ENCODE data around the gene NPTX2. TPM values are rescaled to one million over a fixed set of nuclear protein-coding genes. Genes with fewer than 3 reads are reported as not detected.

The NPTX2 gene
- total RNA-seq, 2 donors from 2014 or later: 0.53 to 1.3 TPM

DNA sequence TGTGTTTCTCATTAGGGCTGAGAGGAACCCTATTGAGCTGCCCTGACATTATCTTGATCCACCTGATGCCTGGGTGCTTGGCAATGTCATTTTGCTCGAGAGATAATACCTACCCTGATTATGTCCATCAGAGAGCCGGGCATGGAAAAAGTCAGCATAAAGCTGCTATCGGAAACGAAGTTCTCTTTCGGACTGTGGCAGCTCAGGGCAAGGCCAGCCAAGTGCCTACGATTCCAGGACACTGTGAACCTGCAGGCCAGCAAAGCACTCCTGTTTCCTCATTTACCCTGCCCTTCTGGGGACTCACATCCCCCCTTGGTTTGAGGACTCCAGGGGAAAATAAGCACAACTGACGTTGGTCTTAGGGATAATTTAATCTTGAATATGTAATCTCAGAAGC, 25.2 kb upstream of the NPTX2 start:
- no peaks in the 10 kb centered on the region for H3K4me1 Mint-ChIP-seq
- no peaks in the 10 kb centered on the region for H3K9me3 ChIP-seq (ENCODE audit: control insufficient read depth, low read length)
- H3K4me3 Mint-ChIP-seq: no peak overlapping the region
- no peaks in the 10 kb centered on the region for H3K36me3 ChIP-seq (ENCODE audit: control insufficient read depth, insufficient read depth, low read length)
- no peak for DNase-seq
- peaks cover 9% of the 10 kb centered on the region for H3K27me3 Mint-ChIP-seq (ENCODE audit: insufficient read depth)
- no peak overlapping the region for H3K9ac ChIP-seq (ENCODE audit: extremely low read depth, low read length, poor library complexity, severe bottlenecking)
- TF ChIP-seq, protein P1, sequence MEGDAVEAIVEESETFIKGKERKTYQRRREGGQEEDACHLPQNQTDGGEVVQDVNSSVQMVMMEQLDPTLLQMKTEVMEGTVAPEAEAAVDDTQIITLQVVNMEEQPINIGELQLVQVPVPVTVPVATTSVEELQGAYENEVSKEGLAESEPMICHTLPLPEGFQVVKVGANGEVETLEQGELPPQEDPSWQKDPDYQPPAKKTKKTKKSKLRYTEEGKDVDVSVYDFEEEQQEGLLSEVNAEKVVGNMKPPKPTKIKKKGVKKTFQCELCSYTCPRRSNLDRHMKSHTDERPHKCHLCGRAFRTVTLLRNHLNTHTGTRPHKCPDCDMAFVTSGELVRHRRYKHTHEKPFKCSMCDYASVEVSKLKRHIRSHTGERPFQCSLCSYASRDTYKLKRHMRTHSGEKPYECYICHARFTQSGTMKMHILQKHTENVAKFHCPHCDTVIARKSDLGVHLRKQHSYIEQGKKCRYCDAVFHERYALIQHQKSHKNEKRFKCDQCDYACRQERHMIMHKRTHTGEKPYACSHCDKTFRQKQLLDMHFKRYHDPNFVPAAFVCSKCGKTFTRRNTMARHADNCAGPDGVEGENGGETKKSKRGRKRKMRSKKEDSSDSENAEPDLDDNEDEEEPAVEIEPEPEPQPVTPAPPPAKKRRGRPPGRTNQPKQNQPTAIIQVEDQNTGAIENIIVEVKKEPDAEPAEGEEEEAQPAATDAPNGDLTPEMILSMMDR (conservative IDR thresholded peaks at IDR 0.05): no peak
- no peak overlapping the region for H3K27ac ChIP-seq (ENCODE audit: low read depth, low read length)
- no peak overlapping the region for H3K27ac Mint-ChIP-seq
- H3K9me3 Mint-ChIP-seq: peaks cover 9% of the 10 kb centered on the region
- WGBS, 2 experiments (ENCODE audit: insufficient coverage in 1 of 2, insufficient read length in 1 of 2): 87 to 89% methylated on average over 5 to 7 of the region's 7 CpGs
- H3K27me3 ChIP-seq (ENCODE audit: control insufficient read depth, insufficient read depth, low read length, poor library complexity, severe bottlenecking): no peaks in the 10 kb centered on the region
- no peak overlapping the region for H3K4me3 ChIP-seq (ENCODE audit: low read length)
- H3K4me1 ChIP-seq (ENCODE audit: control insufficient read depth, insufficient read depth, low read length): no peaks in the 10 kb centered on the region
- H3K36me3 Mint-ChIP-seq (ENCODE audit: low read depth): no peaks in the 10 kb centered on the region

DNA sequence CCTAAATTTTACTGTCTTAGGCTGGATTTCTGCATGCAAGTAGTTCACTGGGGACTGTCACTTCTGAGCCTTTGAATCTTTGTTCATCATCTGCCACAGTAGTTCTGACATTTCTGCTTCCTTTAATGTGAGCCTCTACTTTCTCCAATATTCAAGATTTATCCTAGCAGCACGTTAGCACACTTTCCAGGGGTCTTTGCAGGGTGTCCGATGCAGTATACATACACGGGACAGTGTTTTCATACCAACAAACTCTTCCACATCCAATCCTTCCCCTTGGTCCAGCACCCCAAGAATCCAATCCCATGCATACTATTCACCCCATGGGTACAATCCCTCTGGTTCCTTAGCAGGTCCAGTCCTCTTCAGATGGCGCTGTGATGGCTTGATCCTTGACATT, 22.7 kb upstream of the NPTX2 start:
- H3K4me1 Mint-ChIP-seq: no peaks in the 10 kb centered on the region

DNA sequence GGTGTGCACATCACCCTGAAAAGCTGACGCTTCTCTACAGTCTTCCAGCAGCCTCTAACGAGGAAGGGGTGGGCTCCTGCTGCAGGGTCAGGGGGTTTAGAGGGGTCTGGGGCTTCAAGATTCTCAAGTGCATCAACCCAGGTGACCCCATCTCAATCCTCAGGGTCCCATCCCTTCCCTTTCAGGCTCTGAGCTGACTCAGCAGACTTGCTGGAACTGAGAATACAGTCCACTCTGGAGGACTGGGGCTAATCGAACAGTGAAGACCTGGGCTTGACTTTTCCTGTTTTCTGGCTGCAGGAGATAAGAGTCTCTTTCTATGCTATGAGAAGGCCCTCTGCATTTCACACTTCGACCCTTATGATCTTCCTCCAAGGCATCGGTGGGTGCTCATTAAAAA, 22.3 kb upstream of the NPTX2 start:
- peaks cover 9% of the 10 kb centered on the region for H3K27me3 Mint-ChIP-seq (ENCODE audit: insufficient read depth)
- Histone ChIP-seq H3K27ac (ENCODE audit: low read depth, low read length) (no peak overlapping the region), H3K9me3 (ENCODE audit: control insufficient read depth, low read length) (no peaks in the 10 kb centered on the region), H3K4me1 (ENCODE audit: control insufficient read depth, insufficient read depth, low read length) (no peaks in the 10 kb centered on the region), H3K9ac (ENCODE audit: extremely low read depth, low read length, poor library complexity, severe bottlenecking) (no peak overlapping the region), H3K36me3 (ENCODE audit: control insufficient read depth, insufficient read depth, low read length) (no peaks in the 10 kb centered on the region), H3K27me3 (ENCODE audit: control insufficient read depth, insufficient read depth, low read length, poor library complexity, severe bottlenecking) (no peaks in the 10 kb centered on the region), H3K4me3 (ENCODE audit: low read length) (no peak overlapping the region)
- no peak overlapping the region for H3K4me3 Mint-ChIP-seq
- peaks cover 7% of the 10 kb centered on the region for H3K9me3 Mint-ChIP-seq
- DNase-seq: no peak
- H3K4me1 Mint-ChIP-seq: no peaks in the 10 kb centered on the region
- TF ChIP-seq, protein P1 (conservative IDR thresholded peaks at IDR 0.05): no peak
- WGBS, 2 experiments (ENCODE audit: insufficient coverage in 1 of 2, insufficient read length in 1 of 2): 82 to 86% methylated on average over 4 to 5 of the region's 5 CpGs
- H3K36me3 Mint-ChIP-seq (ENCODE audit: low read depth): no peaks in the 10 kb centered on the region
- no peak overlapping the region for H3K27ac Mint-ChIP-seq

More for the DNA sequence above, 22.7 kb upstream of the NPTX2 start:
- Mint-ChIP-seq H3K27me3 (ENCODE audit: insufficient read depth) (peaks cover 9% of the 10 kb centered on the region), H3K9me3 (peaks cover 9% of the 10 kb centered on the region), H3K27ac (no peak overlapping the region), H3K36me3 (ENCODE audit: low read depth) (no peaks in the 10 kb centered on the region), H3K4me3 (no peak overlapping the region)
- H3K36me3 ChIP-seq (ENCODE audit: control insufficient read depth, insufficient read depth, low read length): no peaks in the 10 kb centered on the region
- no peaks in the 10 kb centered on the region for H3K27me3 ChIP-seq (ENCODE audit: control insufficient read depth, insufficient read depth, low read length, poor library complexity, severe bottlenecking)
- WGBS, 2 experiments (ENCODE audit: insufficient coverage in 1 of 2, insufficient read length in 1 of 2): 81% methylated on average over 4 of the region's 4 CpGs
- TF ChIP-seq, protein P1 (conservative IDR thresholded peaks at IDR 0.05): no peak
- H3K9ac ChIP-seq (ENCODE audit: extremely low read depth, low read length, poor library complexity, severe bottlenecking): no peak overlapping the region
- H3K4me1 ChIP-seq (ENCODE audit: control insufficient read depth, insufficient read depth, low read length): no peaks in the 10 kb centered on the region
- no peak overlapping the region for H3K27ac ChIP-seq (ENCODE audit: low read depth, low read length)
- DNase-seq: no peak
- no peaks in the 10 kb centered on the region for H3K9me3 ChIP-seq (ENCODE audit: control insufficient read depth, low read length)
- H3K4me3 ChIP-seq (ENCODE audit: low read length): no peak overlapping the region
